NT2/D1 (cell line): ENCODE results near the gene RASAL2.

Experiments used
- SUZ12 ChIP-seq: IDR thresholded peaks from 2 replicates; pipeline ENCODE4 v1.6.1; 2011; ENCODE audit not compliant: insufficient read length, insufficient read depth; ENCODE audit errors: extremely low read depth
- YY1 ChIP-seq: IDR thresholded peaks from 2 replicates; pipeline ENCODE4 v1.6.1; 2011; ENCODE audit not compliant: insufficient read length, insufficient read depth
- ZNF274 ChIP-seq: IDR thresholded peaks from 2 replicates; pipeline ENCODE4 v1.6.1; 2011; ENCODE audit warnings: mild to moderate bottlenecking, low read depth, low read length

DNA sequence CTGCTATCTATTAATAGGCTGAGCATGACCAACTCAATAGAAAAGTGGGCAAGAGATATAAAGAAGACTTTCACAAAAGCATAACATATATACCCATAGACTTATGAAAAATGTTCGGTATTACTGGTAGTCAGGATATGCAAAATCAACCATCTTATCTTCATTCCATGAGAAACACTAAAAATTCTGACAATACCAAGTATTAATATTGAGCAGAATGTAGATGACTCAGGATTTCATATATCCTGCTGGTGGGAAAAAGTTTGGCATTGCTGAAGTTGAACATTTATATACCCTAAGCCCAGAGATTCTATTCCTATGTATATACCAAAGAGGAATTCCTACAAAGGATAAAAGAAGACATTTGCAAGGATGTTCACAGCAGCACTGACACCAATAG is 264.6 kb downstream of the RASAL2 start:
- TF ChIP-seq SUZ12 (no peak), ZNF274 (no peak), YY1 (no peak)
